Effector memory CD4-positive, alpha-beta T cell (primary cell): ENCODE results near the gene CCN5.

Experiments used
- DNase-seq, 3 donors: peaks; one replicate each; pipeline ENCODE4 v3.0.0-alpha.2; 2020
- H3K27ac ChIP-seq: 2 replicates; pipeline ENCODE4 v1.7.0; 2013; ENCODE audit warnings: mild to moderate bottlenecking, low read length, moderate library complexity; ENCODE audit not compliant: insufficient read depth, poor library complexity, severe bottlenecking
- H3K27me3 ChIP-seq: replicated peaks from 2 replicates; pipeline ENCODE4 v1.7.0; 2013; ENCODE audit warnings: mild to moderate bottlenecking, low read length; ENCODE audit not compliant: insufficient read depth, control insufficient read depth, poor library complexity, severe bottlenecking
- H3K36me3 ChIP-seq: 2 replicates; pipeline ENCODE4 v1.7.0; 2013; ENCODE audit warnings: mild to moderate bottlenecking, low read length, moderate library complexity; ENCODE audit not compliant: control insufficient read depth, insufficient read depth
- H3K4me1 ChIP-seq: 2 replicates; pipeline ENCODE4 v1.7.0; 2013; ENCODE audit warnings: low read length, mild to moderate bottlenecking; ENCODE audit not compliant: control insufficient read depth, insufficient read depth, poor library complexity, severe bottlenecking
- H3K4me3 ChIP-seq: 2 replicates; pipeline ENCODE4 v1.7.0; 2013; ENCODE audit warnings: low read length, low read depth, mild to moderate bottlenecking; ENCODE audit not compliant: insufficient read depth, poor library complexity, severe bottlenecking
- H3K9me3 ChIP-seq: 2 replicates; pipeline ENCODE4 v1.7.0; 2013; ENCODE audit warnings: mild to moderate bottlenecking, low read length, moderate library complexity; ENCODE audit not compliant: control insufficient read depth

CCN5 gene

DNA sequence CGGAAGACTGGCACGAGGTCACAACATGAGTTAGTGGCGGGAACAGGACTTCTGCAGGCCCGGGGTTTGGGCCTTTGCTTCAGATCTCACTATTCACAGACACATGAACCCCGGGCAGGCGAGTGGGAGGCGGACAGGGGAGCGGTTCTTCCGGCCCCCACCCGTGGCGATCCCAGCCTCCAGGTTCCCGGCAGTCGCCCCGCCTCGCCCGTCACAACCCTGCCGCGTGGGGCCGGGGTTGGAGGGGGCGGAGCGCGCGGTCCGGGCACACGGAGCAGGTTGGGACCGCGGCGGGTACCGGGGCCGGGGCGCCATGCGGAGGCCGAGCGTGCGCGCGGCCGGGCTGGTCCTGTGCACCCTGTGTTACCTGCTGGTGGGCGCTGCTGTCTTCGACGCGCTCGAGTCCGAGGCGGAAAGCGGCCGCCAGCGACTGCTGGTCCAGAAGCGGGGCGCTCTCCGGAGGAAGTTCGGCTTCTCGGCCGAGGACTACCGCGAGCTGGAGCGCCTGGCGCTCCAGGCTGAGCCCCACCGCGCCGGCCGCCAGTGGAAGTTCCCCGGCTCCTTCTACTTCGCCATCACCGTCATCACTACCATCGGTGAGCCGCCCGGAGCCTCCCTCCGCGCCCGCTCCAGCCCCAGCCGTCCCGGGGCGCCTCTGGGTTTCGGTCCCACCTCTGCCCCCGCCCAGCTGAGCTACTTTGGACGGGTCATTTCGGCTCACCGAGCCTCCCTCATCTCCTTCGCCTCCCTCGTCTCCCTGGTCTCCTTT is 30.6 kb downstream of the CCN5 start, which contains the start of gene KCNK15:
TSS of gene KCNK15 (plus strand) at position 268 of the 769 bp plus-strand sequence. CDS start at position 314, 46 bp downstream.
- peak within 1 kb of the TSS; percentile 53 for H3K4me3 ChIP-seq
- H3K36me3 ChIP-seq = no peaks in the 10 kb centered on the region
- no peaks in the 10 kb centered on the region for H3K9me3 ChIP-seq
- no peak within 1 kb of the TSS for H3K27ac ChIP-seq
- DNase-seq = no peak
- peaks cover 7% of the 10 kb centered on the region for H3K4me1 ChIP-seq
- peaks cover 9% of the 10 kb centered on the region for H3K27me3 ChIP-seq

DNA sequence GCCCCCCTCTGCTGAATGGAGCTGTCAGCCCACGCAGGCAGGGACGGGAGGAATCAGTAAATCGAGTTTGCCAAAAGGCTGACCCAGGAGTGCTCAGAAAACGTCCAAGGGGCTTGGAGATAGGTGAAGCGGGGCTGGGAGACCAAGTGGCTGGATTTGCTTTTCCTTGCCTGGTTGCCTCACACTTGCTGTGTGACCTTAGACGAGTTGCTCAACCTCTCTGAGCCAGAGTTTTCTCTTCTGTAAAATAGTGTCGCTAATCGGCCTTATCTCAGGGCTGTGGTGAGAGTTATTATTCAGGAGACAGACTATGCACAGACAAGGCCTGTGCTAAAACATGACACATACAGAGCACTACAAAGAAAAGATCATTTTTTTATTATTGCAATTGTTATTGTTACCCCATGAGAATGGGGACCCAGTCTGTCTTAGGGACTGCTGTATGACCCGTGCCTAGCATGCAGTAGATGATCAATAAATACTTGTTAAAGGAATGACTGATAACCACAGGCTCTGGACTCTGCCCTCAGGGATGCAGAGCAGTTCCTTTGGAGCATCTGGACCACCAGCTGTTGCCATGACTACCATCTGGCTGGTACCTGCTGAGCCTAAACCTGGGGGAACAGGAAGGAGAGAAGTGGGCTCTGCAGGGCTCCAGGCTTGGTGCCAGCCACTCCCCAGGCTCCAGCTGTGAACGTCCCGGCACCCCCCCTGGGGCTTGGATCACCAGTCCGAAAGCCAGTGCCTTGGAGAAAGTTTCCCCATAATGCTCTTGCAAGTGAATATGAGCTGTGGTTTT is 31.4 kb downstream of the CCN5 start:
- DNase-seq = no peak
- Histone ChIP-seq H3K4me3 (peak overlapping the region; percentile 53), H3K9me3 (no peaks in the 10 kb centered on the region), H3K27me3 (peaks cover 9% of the 10 kb centered on the region), H3K4me1 (peaks cover 7% of the 10 kb centered on the region), H3K36me3 (no peaks in the 10 kb centered on the region), H3K27ac (no peak overlapping the region)

DNA sequence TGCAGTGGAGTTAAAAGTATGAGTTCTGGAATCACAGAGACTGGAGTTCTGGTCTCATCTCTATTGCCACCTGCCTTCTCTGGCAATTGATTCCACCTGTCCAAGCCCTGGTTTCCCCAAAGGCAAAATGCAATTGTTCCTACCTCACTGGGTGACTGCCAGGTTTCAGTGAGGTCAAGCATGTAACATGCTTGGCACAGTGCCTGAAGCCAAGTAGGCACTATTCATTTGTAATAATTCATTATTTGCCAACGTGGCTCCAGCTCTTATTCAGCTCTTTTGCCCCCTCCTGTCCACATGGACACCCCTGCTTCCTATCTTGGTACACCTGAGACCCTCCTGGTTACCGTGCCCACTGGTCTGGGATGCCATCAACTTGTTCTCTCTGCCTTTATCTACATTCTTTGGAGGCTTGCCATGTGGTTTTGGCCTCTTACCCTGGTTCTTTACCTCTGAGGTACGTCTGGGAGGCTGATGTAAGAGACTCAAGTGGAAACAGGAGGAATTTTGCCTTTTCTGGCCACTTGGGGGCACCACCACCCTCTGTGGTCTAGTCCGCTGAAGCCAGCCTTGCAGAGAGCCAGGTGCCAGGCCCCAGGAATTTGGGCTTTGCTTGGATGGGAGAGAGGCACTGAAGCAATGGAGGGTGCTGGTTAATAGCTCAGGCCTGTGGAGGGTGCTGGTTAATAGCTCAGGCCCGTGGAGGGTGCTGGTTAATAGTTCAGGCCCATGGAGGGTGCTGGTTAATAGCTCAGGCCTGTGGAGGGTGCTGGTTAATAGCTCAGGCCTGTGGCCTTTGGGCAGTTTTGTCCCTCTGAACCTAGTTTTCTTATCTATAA is 32.2 kb downstream of the CCN5 start:
- Histone ChIP-seq H3K27me3 (peaks cover 9% of the 10 kb centered on the region), H3K4me3 (no peak overlapping the region), H3K4me1 (peaks cover 7% of the 10 kb centered on the region), H3K27ac (no peak overlapping the region), H3K9me3 (no peaks in the 10 kb centered on the region), H3K36me3 (no peaks in the 10 kb centered on the region)
- peak in 1 of 3 donors; percentile 21 for DNase-seq

DNA sequence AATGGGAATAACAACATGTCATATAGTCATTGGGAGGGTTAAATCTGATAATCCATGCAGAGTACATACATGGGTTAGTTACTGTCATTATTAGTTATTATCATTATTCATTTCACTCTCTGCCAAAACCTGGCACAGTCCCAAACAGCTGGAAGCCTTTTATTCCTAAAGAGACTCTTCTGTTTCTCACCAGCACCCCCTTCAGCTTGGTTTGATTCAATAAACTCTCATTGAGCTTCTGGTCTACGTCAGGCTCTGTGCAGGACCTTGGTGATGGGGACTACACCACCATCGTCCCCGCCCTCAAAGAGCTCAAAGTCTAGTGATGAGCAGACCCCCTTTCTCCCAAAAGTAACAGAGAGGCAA is 32.8 kb downstream of the CCN5 start:
- H3K27me3 ChIP-seq = peaks cover 9% of the 10 kb centered on the region
- H3K4me1 ChIP-seq = peaks cover 7% of the 10 kb centered on the region

DNA sequence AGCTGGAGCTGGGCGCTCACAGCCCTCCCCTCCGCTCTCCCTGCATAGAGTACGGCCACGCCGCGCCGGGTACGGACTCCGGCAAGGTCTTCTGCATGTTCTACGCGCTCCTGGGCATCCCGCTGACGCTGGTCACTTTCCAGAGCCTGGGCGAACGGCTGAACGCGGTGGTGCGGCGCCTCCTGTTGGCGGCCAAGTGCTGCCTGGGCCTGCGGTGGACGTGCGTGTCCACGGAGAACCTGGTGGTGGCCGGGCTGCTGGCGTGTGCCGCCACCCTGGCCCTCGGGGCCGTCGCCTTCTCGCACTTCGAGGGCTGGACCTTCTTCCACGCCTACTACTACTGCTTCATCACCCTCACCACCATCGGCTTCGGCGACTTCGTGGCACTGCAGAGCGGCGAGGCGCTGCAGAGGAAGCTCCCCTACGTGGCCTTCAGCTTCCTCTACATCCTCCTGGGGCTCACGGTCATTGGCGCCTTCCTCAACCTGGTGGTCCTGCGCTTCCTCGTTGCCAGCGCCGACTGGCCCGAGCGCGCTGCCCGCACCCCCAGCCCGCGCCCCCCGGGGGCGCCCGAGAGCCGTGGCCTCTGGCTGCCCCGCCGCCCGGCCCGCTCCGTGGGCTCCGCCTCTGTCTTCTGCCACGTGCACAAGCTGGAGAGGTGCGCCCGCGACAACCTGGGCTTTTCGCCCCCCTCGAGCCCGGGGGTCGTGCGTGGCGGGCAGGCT is 35.1 kb downstream of the CCN5 start:
- Histone ChIP-seq H3K36me3 (no peaks in the 10 kb centered on the region), H3K4me3 (no peak overlapping the region), H3K27me3 (peaks cover 9% of the 10 kb centered on the region), H3K4me1 (peaks cover 7% of the 10 kb centered on the region), H3K9me3 (no peaks in the 10 kb centered on the region), H3K27ac (no peak overlapping the region)
- DNase-seq = no peak

More for the DNA sequence above, 32.8 kb downstream of the CCN5 start:
- Histone ChIP-seq H3K36me3 (no peaks in the 10 kb centered on the region), H3K9me3 (no peaks in the 10 kb centered on the region), H3K27ac (no peak overlapping the region), H3K4me3 (no peak overlapping the region)
- no peak for DNase-seq

DNA sequence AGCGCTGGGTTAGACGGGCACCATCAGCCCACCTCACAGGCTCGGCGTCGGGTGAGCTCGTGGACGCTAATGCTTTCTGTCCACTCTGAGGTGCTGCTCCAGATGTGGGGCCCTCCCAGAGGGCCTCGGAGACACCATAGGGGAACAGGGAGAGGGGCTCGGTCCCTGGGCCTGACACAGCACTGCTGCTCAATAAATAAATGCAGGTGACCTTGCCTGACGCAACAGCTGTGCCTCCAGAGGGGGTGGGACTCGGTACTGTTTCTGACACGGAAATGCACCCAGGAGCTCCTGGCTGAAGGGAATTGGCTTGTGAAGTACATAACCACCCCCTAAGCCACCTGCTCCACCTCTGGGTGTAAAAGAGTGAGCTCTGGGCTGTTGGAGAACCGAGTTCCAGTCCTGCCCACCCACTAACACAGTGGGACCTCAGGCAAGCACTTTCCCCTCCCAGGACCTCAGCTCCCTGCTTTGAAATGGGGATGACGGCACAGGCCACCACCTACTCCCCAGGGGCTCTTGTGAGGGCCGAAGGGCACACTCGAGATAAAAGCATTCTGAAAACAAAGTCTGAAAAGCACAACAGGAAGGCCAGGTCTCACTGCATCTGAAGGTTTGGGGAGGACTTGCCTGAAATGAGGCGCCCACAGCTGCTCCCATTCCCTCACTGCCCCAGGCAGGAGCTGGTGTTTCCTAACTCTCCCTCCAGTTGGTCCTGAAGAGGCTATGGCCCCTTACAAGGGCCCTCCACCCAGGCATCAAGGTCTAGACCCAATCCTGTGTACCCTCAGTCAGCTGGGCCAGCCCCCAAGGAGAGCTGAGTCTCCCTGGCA is 37.1 kb downstream of the CCN5 start:
- no peaks in the 10 kb centered on the region for H3K36me3 ChIP-seq
- H3K4me3 ChIP-seq = no peak overlapping the region
- H3K9me3 ChIP-seq = no peaks in the 10 kb centered on the region
- H3K4me1 ChIP-seq = peaks cover 3% of the 10 kb centered on the region
- no peak overlapping the region for H3K27ac ChIP-seq
- H3K27me3 ChIP-seq = no peaks in the 10 kb centered on the region
- no peak for DNase-seq

DNA sequence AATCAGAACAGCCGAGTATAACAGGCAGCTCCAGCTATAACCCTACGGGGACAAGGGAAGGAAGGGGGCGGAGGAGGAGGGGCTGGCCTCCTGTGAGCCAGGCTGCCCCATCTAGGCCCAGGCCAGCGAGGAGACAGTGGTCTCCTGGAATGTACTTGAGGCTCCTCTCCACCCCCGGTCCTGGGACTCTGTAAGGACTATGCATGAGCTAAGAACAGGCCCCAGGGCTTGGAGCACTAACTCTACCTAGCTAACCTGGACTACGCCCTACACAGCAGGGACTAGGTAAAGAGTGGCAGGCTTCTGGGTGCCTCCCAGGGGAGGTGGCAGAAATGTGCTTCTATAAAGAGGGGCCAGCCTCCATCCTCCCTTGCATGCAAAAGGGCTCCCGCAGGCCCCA is 39.4 kb downstream of the CCN5 start:
- Histone ChIP-seq H3K4me3 (no peak overlapping the region), H3K4me1 (peaks cover 3% of the 10 kb centered on the region), H3K9me3 (no peaks in the 10 kb centered on the region), H3K36me3 (no peaks in the 10 kb centered on the region), H3K27me3 (no peaks in the 10 kb centered on the region), H3K27ac (no peak overlapping the region)
- no peak for DNase-seq

DNA sequence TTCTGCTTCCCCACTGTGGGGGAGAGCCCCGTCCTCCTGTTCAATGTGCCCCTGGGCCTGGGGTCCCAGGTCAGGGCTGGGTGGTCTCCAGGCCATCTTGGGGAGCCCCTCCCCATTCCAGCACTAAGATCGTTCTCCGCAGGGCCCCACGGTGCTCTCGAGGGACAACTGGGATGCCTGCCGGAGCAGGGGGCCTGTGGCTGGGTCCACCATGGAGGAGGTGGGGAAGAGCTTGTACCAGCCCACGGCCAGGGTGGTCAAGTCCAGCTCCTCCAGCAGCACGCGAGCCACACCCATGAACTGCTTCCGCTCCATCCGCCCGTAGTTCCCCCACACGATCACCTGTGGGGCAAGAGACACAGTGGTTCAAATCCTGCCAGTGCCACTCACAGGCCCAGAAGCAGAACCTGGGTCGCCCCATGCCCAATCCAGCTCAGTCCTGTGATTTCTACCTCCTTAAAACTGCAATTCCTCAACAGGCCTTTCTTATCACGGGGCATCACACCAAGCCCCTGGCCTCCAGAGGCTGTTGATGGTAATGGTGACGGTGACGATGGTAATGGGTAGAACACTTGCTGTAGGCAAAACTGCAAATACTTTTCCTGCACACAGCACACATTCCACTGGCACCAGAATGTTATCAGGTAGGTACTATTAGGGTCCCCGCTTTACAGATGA is 41.0 kb downstream of the CCN5 start:
- Histone ChIP-seq H3K27ac (no peak overlapping the region), H3K9me3 (no peaks in the 10 kb centered on the region), H3K4me3 (no peak overlapping the region), H3K27me3 (no peaks in the 10 kb centered on the region), H3K4me1 (no peaks in the 10 kb centered on the region), H3K36me3 (no peaks in the 10 kb centered on the region)
- DNase-seq = no peak
